H1 (cell line): ENCODE results near the gene EVI2A. TPM values are rescaled to one million over a fixed set of nuclear protein-coding genes. Genes with fewer than 3 reads are reported as not detected.

Experiments used
- CTCF ChIA-PET: fragments of 300-600 bp; sonication (Branson Sonifier 250); formaldehyde crosslinking; loops from one replicate; lab custom pipeline; 2021; ENCODE audit not compliant: partially characterized antibody; lab: Charles Lee
- POLR2A ChIA-PET: fragments of 300-600 bp; sonication (Branson Sonifier 250); formaldehyde crosslinking; loops from one replicate; lab custom pipeline; 2021; ENCODE audit warnings: inconsistent platforms; ENCODE audit not compliant: partially characterized antibody; lab: Charles Lee
- DNase-seq, 2 experiments: peaks; one replicate each; pipeline versions ENCODE4 v3.0.0 to v3.0.0-alpha.2; 2010 to 2022; ENCODE audit warnings: low spot score in 2 of 2, low read depth in 1 of 2, mixed read lengths in 1 of 2
- FAIRE-seq: peaks from 2 replicates; lab custom pipeline; 2011; peaks lifted over from hg19 to GRCh38; lab: Jason Lieb, UNC
- H2AFZ ChIP-seq: 2 replicates; pipeline ENCODE4 v1.8.1; 2012; ENCODE audit warnings: low read length, inconsistent platforms
- H2AK5ac ChIP-seq: 2 replicates; pipeline ENCODE4 v1.6.1; 2013; ENCODE audit warnings: low read depth, low read length
- H2BK120ac ChIP-seq: replicated peaks from 2 replicates; pipeline ENCODE3; 2013; ENCODE audit warnings: low read depth, low read length, inconsistent platforms
- H2BK12ac ChIP-seq: 2 replicates; pipeline ENCODE4 v1.6.1; 2013; ENCODE audit warnings: low read depth, low read length
- H2BK15ac ChIP-seq: 2 replicates; pipeline ENCODE4 v1.6.1; 2013; ENCODE audit warnings: low read length
- H2BK20ac ChIP-seq: 2 replicates; pipeline ENCODE4 v1.6.1; 2013; ENCODE audit warnings: low read length
- H2BK5ac ChIP-seq: 2 replicates; pipeline ENCODE4 v1.6.1; 2013; ENCODE audit warnings: low read depth, low read length
- H3K14ac ChIP-seq: 2 replicates; pipeline ENCODE4 v1.6.1; 2013; ENCODE audit warnings: inconsistent platforms; ENCODE audit not compliant: insufficient read length
- H3K18ac ChIP-seq: 2 replicates; pipeline ENCODE4 v1.6.1; 2013; ENCODE audit warnings: low read length; ENCODE audit errors: extremely low read depth
- H3K23ac ChIP-seq: 2 replicates; pipeline ENCODE4 v1.6.1; 2013; ENCODE audit warnings: inconsistent platforms; ENCODE audit not compliant: insufficient read length
- H3K23me2 ChIP-seq: 2 replicates; pipeline ENCODE4 v1.6.1; 2013; ENCODE audit warnings: low read depth, low read length
- H3K27ac ChIP-seq: 2 replicates; pipeline ENCODE4 v1.6.1; 2011; ENCODE audit warnings: low read depth, low read length, inconsistent platforms
- H3K27me3 ChIP-seq, 4 experiments: replicated peaks in 1 of 4; 1 replicate in 1 of 4; 2 replicates in 3 of 4; pipeline versions ENCODE4 v1.6.1 to v1.8.1; 2011 to 2013; ENCODE audit warnings: low read length in 3 of 4, mild to moderate bottlenecking in 3 of 4, inconsistent platforms in 2 of 4, mixed read lengths in 2 of 4, moderate library complexity in 1 of 4; ENCODE audit not compliant: control insufficient read depth in 3 of 4, insufficient read depth in 3 of 4; ENCODE audit errors: extremely low read depth in 1 of 4
- H3K36me3 ChIP-seq, 4 experiments: 2 replicates each; pipeline versions ENCODE4 v1.6.1 to v1.8.1; 2011 to 2013; ENCODE audit warnings: mild to moderate bottlenecking in 4 of 4, low read length in 3 of 4, moderate library complexity in 2 of 4, control low read depth in 1 of 4, inconsistent platforms in 1 of 4; ENCODE audit not compliant: insufficient read depth in 4 of 4, control insufficient read depth in 2 of 4
- H3K4ac ChIP-seq: replicated peaks from 2 replicates; pipeline ENCODE3; 2013; ENCODE audit warnings: low read length, low read depth, mixed read lengths, inconsistent platforms; ENCODE audit not compliant: insufficient read length
- H3K4me1 ChIP-seq, 4 experiments: replicated peaks in 1 of 4; 1 replicate in 1 of 4; 2 replicates in 3 of 4; pipeline versions ENCODE4 v1.6.1 to v1.8.1; 2011 to 2013; ENCODE audit warnings: low read length in 3 of 4, inconsistent platforms in 2 of 4, mixed read lengths in 1 of 4; ENCODE audit not compliant: insufficient read depth in 4 of 4, control insufficient read depth in 3 of 4
- H3K4me2 ChIP-seq, 2 experiments: 2 replicates each; pipeline versions ENCODE4 v1.6.1 to v1.8.1; 2011 to 2013; ENCODE audit warnings: low read depth in 2 of 2, low read length in 2 of 2, control low read depth in 1 of 2, inconsistent platforms in 1 of 2, mild to moderate bottlenecking in 1 of 2; ENCODE audit not compliant: insufficient read depth in 1 of 2
- H3K4me3 ChIP-seq, 4 experiments: fragments of 200-600, 300-600 bp in 1 of 4; sonication (generic), shearing (Covaris generic), sonication (Bioruptor Twin) in 1 of 4; 2 replicates each; pipeline versions ENCODE4 v1.5.1 to v1.8.1; 2011 to 2016; ENCODE audit warnings: low read length in 4 of 4, low read depth in 3 of 4, control low read depth in 2 of 4, inconsistent platforms in 2 of 4, mild to moderate bottlenecking in 2 of 4, mixed read lengths in 1 of 4, moderate library complexity in 1 of 4; ENCODE audit not compliant: insufficient read depth in 2 of 4; ENCODE audit errors: extremely low read depth in 1 of 4
- H3K56ac ChIP-seq: replicated peaks from 2 replicates; pipeline ENCODE3; 2013; ENCODE audit warnings: low read depth, mild to moderate bottlenecking, mixed read lengths, low read length, inconsistent platforms; ENCODE audit not compliant: insufficient read length
- H3K79me1 ChIP-seq: 2 replicates; pipeline ENCODE4 v1.6.1; 2013; ENCODE audit warnings: low read depth, low read length, control low read depth
- H3K79me2 ChIP-seq, 2 experiments: 2 replicates each; pipeline versions ENCODE4 v1.6.1 to v1.8.1; 2012 to 2013; ENCODE audit warnings: low read length in 2 of 2, mild to moderate bottlenecking in 2 of 2, inconsistent platforms in 1 of 2; ENCODE audit not compliant: insufficient read depth in 2 of 2, control insufficient read depth in 1 of 2
- H3K9ac ChIP-seq, 4 experiments: replicated peaks in 1 of 4; 1 replicate in 1 of 4; 2 replicates in 3 of 4; pipeline versions ENCODE4 v1.6.1 to v1.8.1; 2011 to 2013; ENCODE audit warnings: low read depth in 3 of 4, low read length in 3 of 4, control low read depth in 2 of 4, mild to moderate bottlenecking in 2 of 4, moderate library complexity in 2 of 4, inconsistent platforms in 1 of 4; ENCODE audit errors: extremely low read depth in 1 of 4
- H3K9me3 ChIP-seq, 2 experiments: 2 replicates each; pipeline versions ENCODE4 v1.6.1 to v1.8.1; 2012 to 2013; ENCODE audit warnings: mild to moderate bottlenecking in 2 of 2, moderate library complexity in 2 of 2, control low read depth in 1 of 2, inconsistent platforms in 1 of 2, low read depth in 1 of 2, low read length in 1 of 2, mixed read lengths in 1 of 2; ENCODE audit not compliant: insufficient read depth in 2 of 2
- H4K20me1 ChIP-seq, 2 experiments: replicated peaks in 1 of 2; 2 replicates each; pipeline versions ENCODE3 to v1.8.1; 2011 to 2013; ENCODE audit warnings: inconsistent platforms in 2 of 2, low read length in 2 of 2, mild to moderate bottlenecking in 1 of 2; ENCODE audit not compliant: insufficient read depth in 2 of 2, control insufficient read depth in 1 of 2
- H4K5ac ChIP-seq: 2 replicates; pipeline ENCODE4 v1.6.1; 2013; ENCODE audit warnings: low read length, low read depth, mixed read lengths, inconsistent platforms; ENCODE audit not compliant: insufficient read length
- H4K8ac ChIP-seq: 2 replicates; pipeline ENCODE4 v1.8.0; 2013; ENCODE audit warnings: mild to moderate bottlenecking, moderate library complexity, low read length, inconsistent platforms; ENCODE audit not compliant: insufficient read depth; ENCODE audit errors: extremely low read depth
- H4K91ac ChIP-seq: replicated peaks from 2 replicates; pipeline ENCODE3; 2013; ENCODE audit warnings: low read length, mixed read lengths, inconsistent platforms; ENCODE audit not compliant: insufficient read length
- RFX5 ChIP-seq: IDR thresholded peaks from 2 replicates; pipeline ENCODE4 v1.6.1; 2011; ENCODE audit warnings: low read depth, low read length, improper control_type of control experiment, borderline replicate concordance
- TAF7 ChIP-seq: optimal IDR thresholded peaks from 2 replicates; pipeline ENCODE3; 2011; ENCODE audit warnings: low read depth, mild to moderate bottlenecking, inconsistent platforms, low read length, moderate library complexity, borderline replicate concordance
- USF2 ChIP-seq: IDR thresholded peaks from 2 replicates; pipeline ENCODE4 v1.6.1; 2011; ENCODE audit warnings: low read length, improper control_type of control experiment
- WGBS, 2 experiments: shearing (Covaris generic) in 1 of 2; methylation state at CpG; one replicate each; pipeline versions ENCODE4 v1.1.6 to v1.1.7; 2013 to 2015; ENCODE audit warnings: low lambda C conversion rate in 2 of 2, mixed read lengths in 2 of 2, inconsistent platforms in 1 of 2, low coverage in 1 of 2, missing lambda C conversion rate in 1 of 2; ENCODE audit not compliant: insufficient replicate concordance in 2 of 2, insufficient coverage in 1 of 2, insufficient read length in 1 of 2; ENCODE audit errors: extremely low coverage in 1 of 2, missing lambda C conversion rate in 1 of 2; 5-methylcytosine and 5-hydroxymethylcytosine counted together
- polyA plus RNA-seq, 7 experiments: library from polyadenylated mRNA; depleted of rRNA in 3 of 7; stranded (reverse) in 5 of 7; unstranded in 2 of 7; fragments of >200 nt in 5 of 7; fragments of 200-250 nt in 2 of 7; gene quantifications; 1 replicate in 5 of 7; 2 replicates in 1 of 7; 4 replicates in 1 of 7; pipeline versions ENCODE4 v1.2.1 to v1.2.3, GENCODE V29; 2011 to 2013; ENCODE audit warnings: missing spikeins in 2 of 7, mixed read lengths in 2 of 7
- total RNA-seq: library from RNA; stranded (reverse); fragmentation: NEBNext Ultra II Directional; extraction: Animal tissue kit (Norgen Biotek cat#: 25700); gene quantifications from 2 replicates; pipeline ENCODE4 v1.2.1, GENCODE V29; 2021

Gene EVI2A
- total and polyA plus RNA-seq, 2 of the 8 experiments (the other 6 are each of a cell fraction or from before 2014, with no cell fraction given), result not detected

- FAIRE-seq (no peak), DNase-seq (no peak)
- no peak overlapping the region for H2AFZ ChIP-seq
- no peak overlapping the region for H2BK5ac ChIP-seq
- no peak overlapping the region for H3K9ac ChIP-seq
- H3K9me3 ChIP-seq, result peaks cover 0 to 5% of the 10 kb centered on the region in 2 experiments; a peak in 1 of 4 replicates
- H2BK20ac ChIP-seq, result no peak overlapping the region
- H2BK15ac ChIP-seq, result no peak overlapping the region
- POLR2A ChIA-PET, result no interaction called here
- H2BK120ac ChIP-seq, result no peak overlapping the region
- H3K36me3 ChIP-seq, result no peaks in the 10 kb centered on the region
- no peak overlapping the region for H4K8ac ChIP-seq
- H3K27me3 ChIP-seq, result no peaks in the 10 kb centered on the region
- no peak overlapping the region for H3K4ac ChIP-seq
- no peak overlapping the region for H2AK5ac ChIP-seq
- peaks cover 0 to 3% (median 0%) of the 10 kb centered on the region in 4 experiments; a peak in 1 of 7 replicates for H3K4me1 ChIP-seq
- no peaks in the 10 kb centered on the region for H3K79me2 ChIP-seq
- H3K79me1 ChIP-seq, result no peaks in the 10 kb centered on the region
- H4K5ac ChIP-seq, result no peak overlapping the region
- H2BK12ac ChIP-seq, result no peak overlapping the region
- H3K4me3 ChIP-seq, result no peak overlapping the region
- no peaks in the 10 kb centered on the region for H4K20me1 ChIP-seq
- no peak overlapping the region for H3K23ac ChIP-seq
- H3K23me2 ChIP-seq, result no peaks in the 10 kb centered on the region
- H3K4me2 ChIP-seq, result no peak overlapping the region
- WGBS, 2 experiments, result 95% methylated on average over 3 of the region's 3 CpGs; no CpG with 5 or more reads in 1 of the 2 experiments
- CTCF ChIA-PET, result interaction anchor here (1.7 kb wide), 1 partner anchor 233 kb away, joined by 4 read pairs; no protein-coding TSS in a partner anchor
- no peak overlapping the region for H4K91ac ChIP-seq
- H3K14ac ChIP-seq, result no peak overlapping the region
- TF ChIP-seq RFX5 (no peak), USF2 (no peak), TAF7 (no peak)
- H3K27ac ChIP-seq, result no peak overlapping the region
- no peak overlapping the region for H3K56ac ChIP-seq
- H3K18ac ChIP-seq, result no peak overlapping the region
Observed at GRCh38 chr17:31294820-31295488, 26.5 kb downstream of the EVI2A start.
